HG02943 (cell line): ENCODE results near the gene BTK.
A peak's percentile ranks its signal among the peaks of the same experiment; 100 is the strongest.

ENCODE experiments used
- ATAC-seq: cut with Tn5 transposase; IDR thresholded peaks from one replicate; pipeline ENCODE4 v1.9.1; 2021; ENCODE audit warnings: mild to moderate bottlenecking, low read depth, moderate library complexity; ENCODE audit not compliant: unreplicated experiment

The BTK gene

GRCh38 chrX:101385795-101386541 lies at the start of gene BTK:
BTK (minus strand) TSS chrX:101386191; CDS start chrX:101375284, 10,907 bp downstream.
- peak; percentile 73 for ATAC-seq

- ATAC-seq, result peak; percentile 75
Observed at GRCh38 chrX:101430457-101431078, 44.6 kb upstream of the BTK start.

GRCh38 chrX:101429934-101430333 lies 43.9 kb upstream of the BTK start:
- peak; percentile 35 for ATAC-seq

DNA sequence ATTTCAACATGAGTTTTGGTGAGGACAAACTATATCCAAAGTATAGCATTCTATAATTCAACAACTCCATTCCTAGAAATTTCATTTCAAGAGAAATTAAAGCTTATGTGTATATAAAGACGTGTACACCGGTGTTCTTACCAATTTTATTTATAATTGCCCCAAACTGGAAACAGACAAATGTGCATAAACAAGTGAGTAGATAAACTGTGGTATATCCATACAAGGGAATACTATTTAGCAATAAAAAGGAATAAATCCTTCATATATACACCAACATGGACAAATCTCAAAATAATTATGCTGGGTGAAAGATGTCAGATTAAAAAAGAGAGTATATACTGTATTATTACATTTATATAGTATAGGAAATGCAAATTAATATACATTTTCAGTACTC lies 42.0 kb upstream of the BTK start:
- no peak for ATAC-seq

GRCh38 chrX:101419489-101419888 lies 33.5 kb upstream of the BTK start:
- no peak for ATAC-seq

DNA sequence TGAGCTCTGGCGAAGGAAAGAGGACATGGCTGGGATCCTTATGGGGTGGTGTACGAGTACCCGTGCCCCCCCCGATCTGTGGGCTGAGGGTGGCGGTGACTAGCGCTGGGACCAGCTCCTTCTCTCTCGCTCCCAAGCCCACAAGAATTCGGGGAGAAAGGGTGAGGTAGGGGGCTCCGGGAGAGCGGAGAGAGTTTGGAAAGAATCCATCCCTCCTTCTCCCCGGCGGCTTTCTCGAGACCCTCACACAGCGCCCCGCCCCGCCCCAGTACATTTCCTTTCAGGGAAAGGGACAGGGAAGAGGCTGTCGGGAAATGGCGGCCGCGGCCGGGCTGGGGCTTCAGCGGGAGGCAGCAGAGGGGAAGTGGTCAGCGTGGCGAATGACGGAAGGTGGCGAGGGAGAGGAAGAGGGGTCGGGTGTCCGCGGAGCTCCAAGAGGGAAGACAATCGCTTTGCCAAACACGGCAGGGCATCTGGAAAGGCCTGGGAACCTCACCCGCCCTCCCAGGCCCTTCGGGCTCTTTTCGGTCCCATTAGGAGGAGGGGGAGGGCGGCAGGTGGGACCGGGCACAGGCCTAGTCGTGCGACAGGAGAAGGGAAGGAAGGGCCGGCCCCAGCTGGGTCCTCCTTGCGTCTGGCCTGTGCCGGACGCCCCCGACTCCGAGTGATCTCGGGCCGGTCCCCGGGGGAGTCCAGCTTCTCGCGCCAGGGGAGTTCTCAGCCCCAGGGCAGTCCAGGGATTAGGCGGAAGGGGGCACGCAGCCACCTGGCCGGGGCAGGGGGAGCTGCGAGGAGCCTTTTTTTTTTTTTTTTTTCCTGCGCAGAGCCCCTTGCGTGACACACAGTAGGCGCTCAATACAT lies 32.2 kb upstream of the BTK start:
- ATAC-seq, result no peak

GRCh38 chrX:101417190-101417589 lies 31.2 kb upstream of the BTK start:
- no peak for ATAC-seq

DNA sequence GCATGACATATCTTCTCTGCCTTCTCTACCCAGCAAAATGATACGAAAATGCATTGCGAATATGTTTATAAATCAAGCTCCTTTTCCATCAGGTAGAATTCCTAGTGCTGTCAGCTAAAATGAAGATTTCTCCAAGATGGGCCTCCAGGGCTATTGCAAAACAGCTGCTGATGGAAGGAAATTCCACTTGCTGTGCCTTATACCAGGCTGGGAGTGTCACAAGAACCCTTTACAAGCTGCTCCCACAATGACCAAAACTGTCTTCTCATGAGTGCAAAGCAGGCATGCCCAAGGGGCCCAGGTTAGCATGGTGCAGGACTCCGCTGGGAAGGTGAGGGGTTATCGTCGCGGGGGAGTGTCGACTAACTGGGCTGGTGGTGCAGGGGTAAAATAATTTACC lies 30.7 kb upstream of the BTK start:
- no peak for ATAC-seq

DNA sequence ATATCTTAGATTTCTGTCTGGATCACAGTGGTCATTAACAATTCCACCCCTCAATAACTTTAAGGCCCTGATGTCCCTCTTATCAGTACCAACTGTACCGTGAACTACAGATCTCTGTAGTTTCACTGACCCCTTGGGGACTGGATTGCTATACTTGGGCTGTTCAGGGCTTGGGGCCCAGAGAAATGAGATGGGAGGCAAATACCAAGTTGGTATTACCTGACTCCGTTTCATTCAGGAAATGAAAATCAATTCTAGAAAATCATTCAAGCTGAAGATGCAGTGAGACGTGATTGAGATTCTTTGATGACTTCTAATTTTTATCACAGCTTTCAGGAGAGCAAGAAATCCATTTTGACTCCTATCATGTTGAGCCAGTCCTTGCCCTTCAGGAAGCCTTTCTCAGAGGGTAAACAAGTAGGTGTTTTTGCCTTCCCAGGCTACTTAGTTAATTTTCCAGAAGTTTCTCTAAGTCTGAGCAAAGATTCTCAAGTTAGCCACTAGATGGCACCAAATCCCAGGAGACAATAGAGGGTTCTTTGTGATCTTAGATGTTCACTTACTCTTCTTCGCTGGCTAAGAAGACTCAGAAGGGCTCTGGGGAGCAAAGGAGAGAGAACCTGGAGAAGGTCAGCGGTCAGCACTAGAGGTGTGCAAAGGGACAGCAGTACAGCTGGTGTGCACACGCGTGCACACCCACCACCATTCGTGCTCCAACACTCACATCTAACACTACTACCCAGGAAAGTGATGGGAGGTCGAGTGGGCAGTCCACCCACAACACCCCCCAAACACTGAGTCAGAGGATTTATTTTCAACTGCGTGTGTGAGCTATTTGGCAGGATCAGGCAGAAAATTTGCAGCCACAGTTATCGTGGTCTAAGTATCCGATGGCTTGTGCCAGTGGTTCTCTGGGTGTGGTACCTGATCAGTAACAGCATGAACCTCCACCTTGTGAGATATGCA lies 29.5 kb upstream of the BTK start:
- peak; percentile 72 for ATAC-seq

DNA sequence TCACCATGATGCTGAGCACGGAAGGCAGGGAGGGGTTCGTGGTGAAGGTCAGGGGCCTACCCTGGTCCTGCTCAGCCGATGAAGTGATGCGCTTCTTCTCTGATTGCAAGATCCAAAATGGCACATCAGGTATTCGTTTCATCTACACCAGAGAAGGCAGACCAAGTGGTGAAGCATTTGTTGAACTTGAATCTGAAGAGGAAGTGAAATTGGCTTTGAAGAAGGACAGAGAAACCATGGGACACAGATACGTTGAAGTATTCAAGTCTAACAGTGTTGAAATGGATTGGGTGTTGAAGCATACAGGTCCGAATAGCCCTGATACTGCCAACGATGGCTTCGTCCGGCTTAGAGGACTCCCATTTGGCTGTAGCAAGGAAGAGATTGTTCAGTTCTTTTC lies 26.0 kb upstream of the BTK start:
- no peak for ATAC-seq

DNA sequence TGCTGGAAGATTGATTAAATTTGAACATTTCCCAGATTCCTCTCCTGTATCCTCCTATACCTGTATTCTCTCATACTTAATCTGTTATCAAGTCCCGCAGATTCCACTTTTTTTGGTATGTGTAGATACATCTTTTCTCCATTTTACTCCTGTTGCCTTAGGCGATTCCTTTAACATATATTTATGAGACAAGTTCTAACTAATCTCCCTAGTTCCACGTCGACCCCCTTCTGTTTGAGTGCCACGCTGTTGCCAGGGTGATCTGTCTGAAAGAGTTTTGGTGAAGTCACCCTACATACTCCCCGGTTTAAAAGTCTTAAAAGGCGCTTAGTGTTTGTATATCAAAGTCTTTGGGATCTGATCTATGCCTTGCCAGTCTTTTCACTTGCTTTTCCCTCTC lies 24.5 kb upstream of the BTK start:
- no peak for ATAC-seq

DNA sequence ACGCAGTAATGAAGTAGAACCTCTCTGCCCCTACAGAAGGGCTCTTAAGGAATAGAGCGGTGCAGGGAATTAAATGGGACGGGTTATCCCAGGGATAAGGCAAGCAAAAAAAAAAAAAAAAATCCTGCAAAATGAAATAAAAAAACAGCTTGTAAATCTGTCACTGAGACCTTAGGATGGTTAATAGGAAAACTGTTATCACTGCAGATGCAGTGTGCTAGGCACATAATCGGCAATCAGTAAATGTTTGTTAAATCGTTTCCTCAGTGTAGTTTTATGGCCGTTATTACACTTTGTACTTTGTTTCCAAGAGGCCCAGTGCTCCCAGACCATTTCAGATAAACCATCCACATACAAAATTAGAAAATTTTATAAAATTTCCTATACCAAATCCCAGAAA lies 23.1 kb upstream of the BTK start:
- no peak for ATAC-seq

DNA sequence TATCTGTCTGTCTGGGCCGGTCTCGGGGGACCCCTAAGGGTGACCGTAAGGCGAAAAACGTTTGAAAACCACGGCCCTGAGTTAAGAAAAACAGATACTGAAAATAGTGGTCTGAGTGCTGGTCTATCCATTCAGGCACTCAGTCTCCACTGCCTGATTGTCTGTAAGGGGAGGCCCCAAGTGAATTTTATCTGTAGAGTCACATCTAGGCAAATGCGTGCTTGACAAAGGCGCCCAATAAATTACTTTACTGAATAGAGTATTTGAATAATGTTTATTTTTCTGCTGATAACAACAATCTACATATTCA lies 22.5 kb upstream of the BTK start:
- no peak for ATAC-seq

GRCh38 chrX:101407748-101408531 lies 21.9 kb upstream of the BTK start, which contains the start of the genes GLA and HNRNPH2:
GLA (minus strand) TSS chrX:101407925; CDS start chrX:101407903, 22 bp downstream.
HNRNPH2 (plus strand) TSS chrX:101408222; CDS start chrX:101411989, 3,767 bp downstream.
- peak; percentile 96 for ATAC-seq

DNA sequence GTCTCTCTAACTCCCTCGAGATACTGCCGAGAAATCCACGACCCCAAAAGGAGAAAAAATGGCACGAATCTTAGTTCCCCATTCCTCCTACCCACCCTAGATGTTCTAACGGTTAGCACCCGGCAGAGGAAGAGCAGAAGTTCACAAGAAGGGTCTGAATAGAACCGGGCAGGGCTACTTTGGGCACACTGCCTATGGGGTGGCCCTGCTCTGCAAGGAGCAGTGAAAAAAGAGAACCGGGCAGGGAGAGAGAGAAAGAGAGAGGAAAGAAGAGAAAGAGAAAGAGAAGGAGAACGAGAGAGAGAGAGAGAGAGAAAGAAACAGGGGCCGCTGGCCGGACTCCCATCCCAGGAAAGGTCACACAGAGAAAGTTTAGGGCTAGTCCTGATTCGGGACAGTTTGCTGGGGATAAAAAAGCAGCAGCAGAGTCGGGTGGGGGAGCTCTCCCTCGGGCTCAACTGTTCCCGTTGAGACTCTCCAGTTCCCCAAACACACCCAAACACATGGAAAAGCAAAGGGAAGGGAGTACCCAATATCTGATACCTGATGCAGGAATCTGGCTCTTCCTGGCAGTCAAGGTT lies 21.3 kb upstream of the BTK start:
- no peak for ATAC-seq

- no peak for ATAC-seq
Observed at GRCh38 chrX:101399825-101400224, 13.8 kb upstream of the BTK start.

DNA sequence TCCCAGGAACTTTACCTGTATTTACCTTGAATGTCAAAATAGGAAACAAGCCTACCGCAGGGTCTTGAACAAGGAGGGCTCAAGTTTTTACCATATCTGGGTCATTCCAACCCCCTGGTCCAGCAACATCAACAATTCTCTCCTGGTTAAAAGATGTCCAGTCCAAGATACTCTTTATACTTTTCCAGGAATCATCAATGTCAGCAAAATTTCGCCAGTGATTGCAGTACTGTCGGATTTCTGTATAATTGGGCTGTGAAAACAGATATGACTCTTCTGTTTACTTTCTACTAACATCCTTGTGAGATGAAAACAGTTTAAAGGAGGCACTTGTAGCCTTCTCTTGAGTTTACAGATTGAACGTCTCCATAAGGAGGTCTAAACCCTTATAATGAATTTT lies 12.7 kb upstream of the BTK start:
- no peak for ATAC-seq

DNA sequence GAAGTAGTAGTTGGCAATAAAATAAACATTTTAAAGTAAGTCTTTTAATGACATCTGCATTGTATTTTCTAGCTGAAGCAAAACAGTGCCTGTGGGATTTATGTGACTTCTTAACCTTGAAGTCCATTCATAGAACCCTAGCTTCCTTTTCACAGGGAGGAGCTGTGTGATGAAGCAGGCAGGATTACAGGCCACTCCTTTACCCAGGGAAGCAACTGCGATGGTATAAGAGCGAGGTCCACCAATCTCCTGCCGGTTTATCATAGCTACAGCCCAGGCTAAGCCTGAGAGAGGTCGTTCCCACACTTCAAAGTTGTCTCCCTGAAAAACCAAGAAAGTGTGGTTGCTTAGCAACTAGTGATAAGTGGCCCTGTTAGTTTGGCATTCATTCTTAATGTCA lies 11.8 kb upstream of the BTK start:
- ATAC-seq, result no peak

- ATAC-seq, result no peak
Observed at GRCh38 chrX:101395789-101396188, 9.8 kb upstream of the BTK start.
